ENCODE results near the gene OR6X1.

OR6X1 gene, protein sequence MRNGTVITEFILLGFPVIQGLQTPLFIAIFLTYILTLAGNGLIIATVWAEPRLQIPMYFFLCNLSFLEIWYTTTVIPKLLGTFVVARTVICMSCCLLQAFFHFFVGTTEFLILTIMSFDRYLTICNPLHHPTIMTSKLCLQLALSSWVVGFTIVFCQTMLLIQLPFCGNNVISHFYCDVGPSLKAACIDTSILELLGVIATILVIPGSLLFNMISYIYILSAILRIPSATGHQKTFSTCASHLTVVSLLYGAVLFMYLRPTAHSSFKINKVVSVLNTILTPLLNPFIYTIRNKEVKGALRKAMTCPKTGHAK

DNA sequence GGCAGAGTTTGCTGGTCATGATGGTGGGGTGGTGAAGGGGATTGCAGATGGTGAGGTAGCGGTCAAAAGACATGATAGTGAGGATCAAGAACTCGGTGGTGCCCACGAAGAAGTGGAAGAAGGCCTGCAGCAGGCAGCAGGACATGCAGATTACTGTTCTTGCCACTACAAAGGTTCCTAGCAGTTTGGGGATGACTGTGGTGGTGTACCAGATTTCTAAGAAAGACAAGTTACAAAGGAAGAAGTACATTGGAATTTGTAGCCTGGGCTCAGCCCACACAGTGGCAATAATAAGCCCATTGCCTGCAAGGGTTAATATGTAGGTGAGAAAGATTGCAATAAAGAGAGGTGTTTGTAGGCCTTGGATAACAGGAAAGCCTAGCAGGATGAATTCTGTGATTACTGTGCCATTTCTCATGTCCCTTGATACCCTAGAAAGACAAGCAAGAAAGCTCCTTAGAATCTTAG is at the start of gene OR6X1:
Gene OR6X1 (minus strand): TSS at position 418 of the 468 bp plus-strand sequence. CDS start 0 bp downstream, at position 418.
- DNase-seq (ENCODE audit: low read depth in 2 of 2), result no peak

DNA sequence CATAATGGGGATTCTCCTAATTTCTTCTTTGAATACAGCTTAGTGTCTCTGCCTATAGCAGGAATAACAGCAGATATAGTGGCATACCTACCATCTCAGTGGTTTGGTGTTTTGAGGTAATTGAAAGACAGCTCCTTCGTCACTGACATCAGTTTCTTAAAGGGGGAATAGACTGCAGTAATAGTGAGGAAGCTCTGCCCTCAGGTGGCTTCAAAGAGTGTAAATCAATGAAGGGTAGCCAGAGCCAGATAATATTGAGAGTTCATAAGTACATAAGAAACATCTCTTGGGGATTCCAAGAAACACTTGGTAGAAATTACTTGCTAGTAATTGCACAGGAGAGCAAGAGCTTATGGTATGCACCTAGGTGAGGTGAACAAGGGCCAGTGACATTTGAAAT is 47.4 kb upstream of the OR6X1 start:
- DNase-seq (ENCODE audit: low read depth in 2 of 2), result no peak

DNA sequence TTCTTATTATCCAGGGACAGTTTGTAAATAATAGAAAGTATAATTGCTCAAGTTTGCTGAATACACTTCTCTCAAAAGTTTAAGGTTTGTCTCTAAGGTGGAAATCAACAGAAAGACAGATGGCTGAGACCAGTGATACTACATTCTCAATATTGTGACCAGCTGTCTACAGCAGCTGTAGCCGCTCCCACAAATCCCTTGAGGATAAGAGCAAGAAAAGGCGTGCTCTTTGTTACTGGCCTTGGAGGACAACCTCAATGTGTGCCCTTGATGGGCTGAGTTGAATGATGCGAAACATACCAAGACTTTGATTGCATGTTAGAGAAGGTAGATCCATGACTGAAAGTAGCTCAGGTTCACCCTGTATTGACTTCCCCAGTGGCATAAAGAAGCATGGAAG is 45.7 kb upstream of the OR6X1 start:
- no peak for DNase-seq (ENCODE audit: low read depth in 2 of 2)

DNA sequence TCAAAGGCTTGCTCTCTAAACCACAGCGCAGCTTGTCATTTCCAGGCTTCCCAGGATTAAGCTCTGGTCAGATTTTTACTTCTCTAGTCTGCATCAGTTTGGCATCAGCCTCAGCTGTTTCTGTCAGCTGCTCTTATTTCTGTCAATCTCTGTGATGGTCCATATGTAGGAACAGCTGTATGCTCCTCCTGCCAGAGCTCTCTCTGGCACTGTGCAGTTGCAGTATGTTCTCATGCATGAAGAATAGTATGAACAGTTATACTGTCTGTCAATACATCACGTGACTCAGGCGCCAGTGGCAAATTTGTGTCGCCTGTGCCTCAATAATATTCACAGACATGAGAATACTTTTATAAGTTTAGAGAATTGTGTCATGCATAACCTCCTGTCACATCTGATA is 45.1 kb upstream of the OR6X1 start:
- no peak for DNase-seq (ENCODE audit: low read depth in 2 of 2)

DNA sequence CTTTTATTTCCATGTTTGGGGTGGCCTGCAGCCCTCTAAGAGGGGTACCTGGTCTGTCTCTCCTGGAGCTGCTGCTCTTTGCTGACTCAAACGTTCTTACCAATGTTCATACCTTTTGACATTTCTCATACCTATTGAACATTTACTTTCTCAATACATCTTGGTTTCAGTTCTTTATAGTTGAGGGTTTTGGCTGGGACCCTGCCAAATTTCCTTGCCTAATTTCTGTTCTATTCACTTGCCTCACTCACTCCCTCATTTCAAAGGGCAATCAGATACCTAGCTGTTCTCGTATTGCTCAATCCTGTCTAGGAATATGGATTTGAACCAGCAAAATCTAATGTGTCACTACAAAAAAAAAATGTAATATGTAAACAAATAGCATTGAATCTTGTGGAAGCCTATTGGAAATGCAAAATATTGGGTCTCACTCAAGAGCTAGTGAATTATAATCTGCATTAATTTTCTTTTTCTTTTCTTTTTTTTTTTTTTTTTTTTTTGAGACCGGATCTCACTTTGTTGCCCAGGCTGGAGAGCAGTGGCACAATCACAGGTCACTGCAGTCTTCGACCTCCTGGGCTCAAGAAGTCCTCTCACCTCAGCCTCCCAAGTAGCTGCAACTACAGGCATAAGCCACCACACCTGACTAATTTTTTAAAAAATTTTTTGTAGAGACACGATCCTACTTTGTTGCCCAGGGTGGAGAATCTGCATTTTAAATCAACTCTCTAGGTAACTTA is 44.4 kb upstream of the OR6X1 start:
- DNase-seq (ENCODE audit: low read depth in 2 of 2), result no peak

DNA sequence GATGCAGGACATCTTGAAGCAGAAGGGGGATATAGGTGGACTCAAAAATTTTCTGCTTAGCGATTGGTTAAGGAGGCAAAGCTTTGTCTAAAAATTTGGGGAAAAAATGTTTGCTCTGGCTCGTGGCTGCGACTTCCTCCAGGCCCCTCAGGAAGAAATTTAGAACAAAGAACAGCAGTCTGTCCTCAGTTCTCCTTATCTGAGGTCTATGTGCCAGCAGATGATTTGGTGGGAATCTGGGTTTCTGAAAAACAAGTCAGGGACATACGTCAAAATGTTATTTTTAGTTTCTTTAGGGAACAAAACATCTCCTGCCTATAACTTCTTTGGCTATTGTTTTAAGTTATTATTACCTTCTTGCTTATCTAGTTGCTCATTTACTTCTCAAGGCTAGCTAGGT is 43.8 kb upstream of the OR6X1 start:
- no peak for DNase-seq (ENCODE audit: low read depth in 2 of 2)

DNA sequence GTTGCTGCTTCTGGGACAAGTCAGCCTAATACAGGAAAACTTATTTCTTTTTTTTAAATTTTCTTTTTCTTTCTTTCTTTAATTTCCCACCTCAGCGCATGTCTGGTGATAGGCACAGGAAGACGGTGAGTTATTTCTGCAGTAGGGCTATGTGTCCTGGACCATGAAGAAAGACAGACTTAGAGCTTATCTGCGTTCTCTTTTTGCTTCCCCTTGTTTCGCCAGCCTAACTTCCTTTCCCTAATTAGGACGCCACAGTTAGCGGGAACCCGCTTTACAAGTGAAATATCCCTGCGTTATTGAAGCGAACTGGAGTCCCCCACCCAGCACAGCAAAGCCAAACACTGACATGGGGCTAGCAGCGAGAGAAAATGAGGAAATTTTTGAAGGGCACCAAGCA is 43.2 kb upstream of the OR6X1 start:
- DNase-seq (ENCODE audit: low read depth in 2 of 2), result no peak

DNA sequence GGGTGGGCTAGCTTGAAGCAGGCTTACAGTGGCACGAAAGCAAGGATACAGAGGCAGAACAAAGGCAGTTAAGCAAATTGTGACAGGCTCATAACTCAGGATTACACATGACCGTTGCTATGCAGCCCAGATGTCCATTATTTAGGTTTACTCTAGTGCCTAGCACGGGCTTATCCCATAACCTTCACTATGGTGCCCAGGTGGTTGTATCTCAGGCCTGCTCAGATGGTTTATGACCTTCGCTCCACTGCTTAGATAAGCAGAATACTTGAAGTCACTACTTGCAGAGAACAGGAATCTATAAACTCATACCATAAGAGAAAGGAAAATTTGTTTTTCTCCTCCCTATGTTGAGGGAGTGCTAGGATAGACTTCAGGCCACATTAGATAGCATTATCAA is 42.8 kb upstream of the OR6X1 start:
- no peak for DNase-seq (ENCODE audit: low read depth in 2 of 2)

DNA sequence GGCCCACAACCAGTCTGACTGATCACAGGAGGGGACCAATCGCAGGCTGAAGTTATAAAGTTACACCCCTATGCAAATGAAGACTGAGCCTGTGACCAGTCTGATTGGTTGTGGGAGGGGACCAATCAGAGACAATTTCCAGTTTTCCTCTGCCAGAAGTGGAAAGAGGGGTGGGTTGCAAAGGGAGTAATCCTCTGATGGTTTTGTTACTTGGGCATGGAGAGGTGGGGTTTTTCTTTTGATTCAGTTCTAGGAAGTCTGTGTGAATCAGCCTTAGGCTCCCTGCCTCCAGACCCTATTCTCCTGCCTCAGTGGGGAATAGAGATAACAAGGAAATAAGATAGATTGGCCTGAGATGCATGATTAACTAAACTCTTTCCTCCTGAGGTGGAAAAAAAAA is 41.9 kb upstream of the OR6X1 start:
- DNase-seq (ENCODE audit: low read depth in 2 of 2), result no peak

DNA sequence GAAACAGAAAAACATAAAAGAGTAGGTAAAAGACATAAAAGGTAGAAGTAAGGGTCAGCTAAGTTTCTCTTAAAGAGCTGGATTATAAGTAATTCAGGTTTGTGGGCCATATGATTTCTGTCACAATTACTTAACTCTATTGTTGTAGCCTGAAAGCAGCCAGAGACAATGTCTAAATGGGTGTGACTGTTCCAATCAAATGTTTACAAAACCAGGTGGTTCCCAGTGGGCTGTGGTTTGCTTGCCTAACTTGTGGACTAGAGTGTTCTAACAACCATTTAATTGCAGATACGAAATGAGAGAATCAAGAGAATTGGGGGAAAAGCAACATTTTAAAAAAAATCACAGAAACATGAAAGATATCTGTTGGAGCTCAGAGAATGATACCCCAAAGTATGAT is 29.2 kb upstream of the OR6X1 start:
- DNase-seq (ENCODE audit: low read depth in 2 of 2), result no peak

DNA sequence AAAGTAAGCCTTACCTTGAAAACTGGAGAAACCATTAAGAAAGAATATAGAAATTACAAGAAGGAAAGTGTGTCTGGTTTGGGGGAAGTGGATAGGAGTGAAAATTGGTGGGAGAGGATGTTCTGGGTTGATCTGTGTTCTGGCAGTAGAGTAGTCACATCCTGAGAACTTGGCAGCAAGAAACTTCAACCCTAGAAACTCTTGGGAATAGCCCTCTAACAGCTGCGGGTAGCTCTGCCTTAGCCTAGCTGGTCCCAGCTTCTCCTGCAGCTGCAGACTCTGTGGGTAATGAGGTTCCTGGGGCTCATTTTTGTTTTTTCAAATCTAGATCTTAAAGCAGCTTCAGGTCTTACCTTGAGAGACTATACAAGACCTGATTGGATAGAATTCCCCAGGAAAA is 24.2 kb upstream of the OR6X1 start:
- DNase-seq (ENCODE audit: low read depth in 2 of 2), result no peak

DNA sequence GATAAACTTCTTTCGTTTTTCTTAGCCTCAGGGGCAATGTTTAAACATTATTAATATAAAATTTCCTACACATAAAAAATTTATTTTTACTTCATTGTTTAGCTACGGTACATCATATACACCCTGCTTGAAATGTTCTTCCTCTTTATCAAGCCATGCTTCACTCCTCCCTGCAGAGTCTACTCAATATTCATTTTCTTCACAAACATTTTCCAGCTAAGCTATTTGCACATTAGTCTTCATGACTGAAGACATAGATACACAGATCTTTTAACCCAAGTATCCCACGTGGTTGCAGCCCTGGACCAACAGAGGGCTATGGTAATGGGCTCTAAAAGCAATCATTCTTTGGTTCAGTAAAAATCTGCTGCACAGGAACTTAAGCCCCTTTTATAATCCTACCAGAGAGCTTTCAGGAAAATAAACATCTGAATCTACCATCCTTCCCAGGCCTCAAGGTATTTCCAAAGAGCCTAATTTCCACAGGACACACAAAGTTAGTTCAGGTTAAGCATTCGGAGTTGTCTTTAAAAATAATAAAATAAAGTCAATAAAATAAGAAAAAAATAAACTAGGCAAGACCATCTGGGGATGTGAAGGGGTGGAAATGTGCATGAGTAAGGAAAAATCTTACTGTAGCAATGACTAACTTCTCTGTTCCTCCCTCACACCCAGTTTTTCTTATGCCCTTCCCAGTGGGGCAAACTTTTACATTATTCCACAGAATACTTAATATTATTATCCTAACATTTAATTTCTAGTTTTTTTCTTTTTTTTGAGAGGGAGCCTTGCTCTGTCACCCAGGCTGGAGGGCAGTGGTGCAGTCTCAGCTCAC is 21.6 kb upstream of the OR6X1 start:
- DNase-seq (ENCODE audit: low read depth in 2 of 2), result no peak

DNA sequence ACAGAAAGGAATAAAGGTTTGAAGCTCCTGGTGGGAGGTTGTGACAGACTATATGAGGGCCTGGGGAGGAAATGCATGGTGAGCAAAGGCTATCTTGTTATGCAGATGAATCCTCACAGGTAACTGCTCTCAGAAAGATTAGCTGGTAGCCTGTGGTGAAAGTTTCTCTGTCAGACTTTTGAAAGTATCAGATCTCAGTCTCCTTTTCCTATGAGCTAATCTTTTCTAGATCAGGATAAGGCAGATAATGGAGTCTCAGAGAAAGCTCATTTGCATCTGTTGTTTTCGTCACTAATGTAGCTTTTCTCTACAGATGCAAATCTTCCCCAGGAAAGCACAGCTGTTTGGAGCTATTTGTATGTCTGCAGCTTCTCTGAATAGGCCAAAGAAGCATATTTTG is 21.0 kb upstream of the OR6X1 start:
- no peak for DNase-seq (ENCODE audit: low read depth in 2 of 2)

DNA sequence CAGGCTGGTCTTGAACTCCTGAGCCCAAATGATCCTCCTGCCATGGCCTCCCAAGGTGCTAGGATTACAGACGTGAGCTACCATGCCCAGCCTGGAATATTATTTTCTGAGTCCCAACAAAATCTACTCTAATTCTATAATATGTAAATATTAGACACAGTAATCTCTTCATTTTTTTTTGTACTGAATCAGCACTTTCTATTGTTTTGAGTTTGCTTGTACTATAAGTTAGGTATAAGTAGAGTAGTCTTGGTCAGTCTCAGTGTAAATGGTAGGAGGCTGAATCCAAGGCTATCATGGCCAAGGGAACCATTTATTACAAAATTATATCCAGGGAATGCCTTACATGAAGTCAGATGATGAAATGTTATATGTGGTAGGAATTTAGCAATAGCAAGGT is 19.6 kb upstream of the OR6X1 start:
- no peak for DNase-seq (ENCODE audit: low read depth in 2 of 2)

DNA sequence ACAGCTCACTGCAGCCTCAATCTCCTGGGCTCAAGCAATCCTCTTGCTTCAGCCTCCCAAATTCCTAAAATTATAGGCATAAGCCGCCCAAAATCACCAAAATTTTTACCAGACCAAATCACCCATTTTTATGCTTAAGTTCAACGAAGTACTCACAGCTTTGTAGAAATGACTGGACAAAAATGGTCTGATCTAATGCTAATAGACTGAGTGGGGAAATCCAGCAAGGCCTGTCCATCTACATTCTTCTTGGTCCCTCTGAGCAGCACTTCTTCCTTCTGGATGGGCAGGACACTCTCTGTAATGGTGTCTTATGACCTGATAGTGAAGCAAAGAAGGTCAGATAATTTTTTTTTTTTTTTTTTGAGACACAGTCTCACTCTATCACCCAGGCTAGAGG is 18.7 kb upstream of the OR6X1 start:
- DNase-seq (ENCODE audit: low read depth in 2 of 2), result no peak

DNA sequence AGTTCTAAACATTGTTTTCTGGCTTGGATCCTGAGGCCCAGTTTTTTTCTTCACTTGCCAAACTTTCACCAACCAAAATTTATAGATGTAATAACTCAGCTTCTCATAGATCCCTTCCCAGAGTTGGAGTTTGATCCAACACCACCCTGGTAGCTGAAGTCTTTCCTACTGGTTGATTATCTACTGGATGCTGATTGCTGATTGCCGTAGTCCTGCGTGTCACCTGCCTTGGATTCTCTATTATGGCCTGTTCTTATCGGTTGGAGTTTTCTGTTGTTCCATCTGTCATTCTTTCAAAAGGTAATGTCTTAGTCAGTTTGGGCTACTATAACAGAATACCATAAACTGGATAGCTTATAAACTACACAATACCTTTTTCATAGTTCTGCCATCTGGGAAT is 17.3 kb upstream of the OR6X1 start:
- no peak for DNase-seq (ENCODE audit: low read depth in 2 of 2)

DNA sequence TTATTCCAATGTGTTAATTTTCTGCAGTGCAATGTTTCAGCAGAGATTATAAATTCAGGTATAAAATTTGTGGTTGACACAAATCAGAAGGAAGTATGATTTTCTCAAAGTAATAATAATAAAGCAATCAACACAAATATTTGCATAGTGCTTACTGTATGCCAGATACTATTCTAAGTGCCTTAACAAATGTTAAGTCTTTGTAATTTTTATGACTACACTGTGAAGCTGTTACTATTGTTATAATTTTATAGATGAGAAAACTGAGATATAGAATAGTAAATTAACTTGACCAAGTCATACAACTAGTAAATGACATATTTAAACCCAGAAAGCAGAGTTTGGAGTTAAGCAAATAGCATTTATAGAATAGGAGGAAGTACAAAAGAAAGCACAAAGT is 16.4 kb upstream of the OR6X1 start:
- no peak for DNase-seq (ENCODE audit: low read depth in 2 of 2)

DNA sequence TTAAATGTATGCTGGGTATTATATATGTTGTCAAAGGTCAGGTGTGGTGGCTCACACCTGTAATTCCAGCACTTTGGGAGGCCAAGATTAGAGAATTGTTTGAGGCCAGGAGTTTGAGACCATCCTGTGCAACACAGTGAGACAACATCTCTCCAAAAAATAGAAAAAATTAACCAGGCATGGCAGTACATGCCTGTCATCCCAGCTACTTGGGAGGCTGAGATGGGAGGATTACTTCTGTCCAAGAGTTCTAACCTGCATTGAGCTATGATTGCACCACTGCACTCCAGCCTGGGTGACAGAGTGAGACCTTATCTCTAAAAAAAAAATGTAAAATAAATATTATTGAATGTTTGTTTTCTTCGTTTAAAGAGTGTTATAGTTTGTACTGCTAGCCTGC is 11.3 kb upstream of the OR6X1 start:
- DNase-seq (ENCODE audit: low read depth in 2 of 2), result no peak

DNA sequence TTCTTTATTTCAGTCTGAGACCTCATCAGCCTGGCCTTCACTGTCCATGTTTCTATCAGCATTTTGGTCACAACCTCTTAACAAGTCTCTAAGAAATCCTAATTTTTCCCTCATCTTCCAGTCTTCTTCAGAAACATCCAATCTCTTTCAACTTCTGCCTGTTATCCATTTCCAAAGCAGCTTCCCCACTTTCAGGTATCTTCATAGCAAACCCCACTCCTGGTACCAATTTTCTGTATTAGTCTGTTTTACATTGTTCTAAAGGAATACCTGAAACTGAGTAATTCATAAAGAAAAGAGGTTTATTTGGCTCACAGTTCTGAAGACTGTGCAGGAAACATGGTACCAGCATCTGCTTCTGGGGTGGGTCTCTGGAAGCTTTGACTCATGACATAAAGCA is 8.1 kb upstream of the OR6X1 start:
- DNase-seq (ENCODE audit: low read depth in 2 of 2), result no peak

DNA sequence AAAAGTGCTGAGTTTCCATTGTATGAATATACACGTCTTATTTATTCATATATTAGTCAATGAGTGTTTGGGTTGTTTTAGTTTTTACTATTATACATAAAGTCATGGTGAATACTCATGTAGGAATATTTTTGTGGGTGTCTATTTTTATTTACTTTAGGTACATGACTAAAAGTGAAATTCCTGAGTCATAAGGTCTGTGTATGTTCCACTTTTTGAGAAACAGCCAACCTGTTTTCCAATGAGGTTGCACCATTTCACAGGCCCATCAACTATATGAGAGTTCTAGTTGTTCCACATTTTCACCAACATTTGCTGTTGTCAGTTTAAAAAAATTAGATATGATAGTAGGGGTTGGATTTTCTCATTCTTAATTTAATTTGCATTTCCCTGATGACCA is 6.6 kb upstream of the OR6X1 start:
- DNase-seq (ENCODE audit: low read depth in 2 of 2), result no peak

DNA sequence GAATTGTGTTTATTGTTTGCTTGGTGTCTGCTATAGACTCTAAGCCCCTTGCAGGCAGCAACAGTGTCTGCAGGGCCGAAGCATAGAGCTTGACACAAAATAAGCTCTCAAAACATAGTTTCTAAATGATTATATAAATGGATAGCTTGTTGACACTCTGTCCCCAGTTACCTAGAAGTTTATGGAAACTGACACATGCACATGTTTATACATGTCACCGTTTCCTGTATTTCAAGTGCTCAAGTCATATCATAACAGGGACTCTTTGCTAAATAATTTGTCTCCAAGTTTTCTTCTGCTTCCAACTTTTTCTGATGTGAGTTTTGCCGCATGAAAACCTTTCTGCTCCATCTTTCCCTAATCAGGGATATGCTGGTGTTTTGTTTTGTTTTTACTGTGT is 3.7 kb upstream of the OR6X1 start:
- no peak for DNase-seq (ENCODE audit: low read depth in 2 of 2)

DNA sequence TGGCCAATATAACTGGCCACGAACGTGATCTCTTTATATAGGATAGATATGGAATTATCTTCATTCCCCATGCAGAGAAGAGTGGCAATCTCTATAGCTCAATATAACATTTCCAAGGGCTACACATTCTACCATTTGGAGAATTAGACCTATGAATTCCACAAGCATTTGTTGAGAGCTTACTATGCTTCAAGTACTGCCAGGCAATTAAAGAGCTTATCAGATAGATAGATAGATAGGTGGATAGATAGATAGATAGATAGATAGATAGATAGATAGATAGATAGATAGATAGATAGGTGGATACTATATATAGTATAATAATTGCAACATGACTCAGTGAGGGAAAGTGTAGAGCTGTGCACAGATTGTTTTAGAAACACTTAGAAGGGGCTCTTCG is 1.5 kb upstream of the OR6X1 start:
- no peak for DNase-seq (ENCODE audit: low read depth in 2 of 2)

DNA sequence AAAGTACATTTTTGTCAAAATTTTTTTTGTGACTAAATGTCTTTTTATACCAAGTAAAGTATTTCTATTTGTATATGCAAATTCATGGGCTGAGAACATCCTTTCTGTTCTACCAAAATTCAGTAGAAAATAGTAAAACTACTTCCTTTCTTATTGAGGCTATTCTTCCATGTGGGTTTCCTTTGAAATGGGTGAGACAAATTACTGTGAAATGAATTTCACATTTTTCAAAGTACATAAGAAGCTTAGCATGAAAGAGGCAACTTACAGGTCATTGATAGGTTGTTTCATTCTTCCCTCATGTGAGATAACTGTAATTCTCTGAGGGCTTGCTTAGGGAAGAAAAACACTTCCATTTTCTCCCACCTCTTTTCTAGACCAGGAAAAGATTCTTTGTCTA is 1.0 kb upstream of the OR6X1 start:
- no peak for DNase-seq (ENCODE audit: low read depth in 2 of 2)
